Left ventricle myocardium superior (tissue), 1 donor: ENCODE results near the gene TICRR. TPM values are rescaled to one million over a fixed set of nuclear protein-coding genes. Genes with fewer than 3 reads are reported as not detected.

Experiments used
- ATAC-seq: fragments of 200-7000 bp; cut with Tn5 transposase; one replicate; pipeline ENCODE4 v1.9.1; 2020; ENCODE audit warnings: mild to moderate bottlenecking, moderate library complexity
- DNase-seq: peaks from one replicate; pipeline ENCODE4 v3.0.0-alpha.2; 2020
- intact Hi-C: fragments of 100-400 bp; cut with micrococcal nuclease; formaldehyde crosslinking; loops from one replicate; pipeline ENCODE4 v1.11.0; 2022
- total RNA-seq: library from RNA; stranded (reverse); fragmentation: NEBNext Ultra II Directional; extraction: Animal tissue kit (Norgen Biotek cat#: 25700); gene quantifications from one replicate; pipeline ENCODE4 v1.2.1, GENCODE V29; 2021
- donor health status: DM: no; HTN: yes; CAD: no; lungs with severe emphysema.

The TICRR gene
- total RNA-seq, 1 donor from 2014 or later = 0.12 TPM

GRCh38 chr15:89667706-89667960 lies 92.4 kb downstream of the TICRR start:
- no peak for ATAC-seq
- no peak for DNase-seq
- intact Hi-C loops = no loop called here

GRCh38 chr15:89668171-89668570 lies 92.9 kb downstream of the TICRR start:
- DNase-seq (no peak), ATAC-seq (no peak)
- intact Hi-C loops = no loop called here

GRCh38 chr15:89669309-89669865 lies 94.1 kb downstream of the TICRR start:
- intact Hi-C loops = no loop called here
- ATAC-seq = no peak
- no peak for DNase-seq

- ATAC-seq (no peak), DNase-seq (no peak)
- intact Hi-C loops = no loop called here
These were observed 94.7 kb downstream of the TICRR start for GRCh38 chr15:89669941-89670340.

- intact Hi-C loops = no loop called here
- ATAC-seq (no peak), DNase-seq (no peak)
These were observed 95.8 kb downstream of the TICRR start for GRCh38 chr15:89670971-89671560.

- intact Hi-C loops = no loop called here
- no peak for DNase-seq
- ATAC-seq = no peak
These were observed 96.4 kb downstream of the TICRR start for GRCh38 chr15:89671687-89672086.

- no peak for DNase-seq
- intact Hi-C loops = no loop called here
- ATAC-seq = no peak
These were observed 97.2 kb downstream of the TICRR start for GRCh38 chr15:89672221-89673164.

- no peak for DNase-seq
- no peak for ATAC-seq
- intact Hi-C loops = no loop called here
These were observed 97.9 kb downstream of the TICRR start for GRCh38 chr15:89673165-89673512.

- no peak for ATAC-seq
- no peak for DNase-seq
- intact Hi-C loops = no loop called here
These were observed 99.3 kb downstream of the TICRR start for GRCh38 chr15:89674526-89674925.

- DNase-seq (no peak), ATAC-seq (no peak)
- intact Hi-C loops = no loop called here
These were observed 100.3 kb downstream of the TICRR start for GRCh38 chr15:89675606-89676005.

- intact Hi-C loops = no loop called here
These were observed 102.1 kb downstream of the TICRR start for GRCh38 chr15:89677381-89677780.

More at GRCh38 chr15:89677381-89677780, 102.1 kb downstream of the TICRR start:
- ATAC-seq = no peak
- DNase-seq = no peak

Other genes starting within 250 kb of the TICRR start
- 39.5 TPM for gene POLG, start 240.6 kb upstream of the TICRR start, total RNA-seq
- gene RHCG, start 78.9 kb upstream of the TICRR start, total RNA-seq = not detected
- 2.2 TPM for gene KIF7, start 80.0 kb downstream of the TICRR start, total RNA-seq
- 4.7 TPM for gene PLIN1, start 103.9 kb downstream of the TICRR start, total RNA-seq
- gene PEX11A, start 115.3 kb downstream of the TICRR start, total RNA-seq = 13.9 TPM
- gene WDR93, start 115.3 kb downstream of the TICRR start, total RNA-seq = not detected
- 8.4 TPM for gene MESP1, start 175.8 kb downstream of the TICRR start, total RNA-seq
- gene MESP2, start 200.9 kb downstream of the TICRR start, total RNA-seq = 0.20 TPM
- gene ANPEP, start 239.4 kb downstream of the TICRR start, total RNA-seq = 7.7 TPM